SH-SY5Y (cell line): Measurements from ENCODE around the gene LONP1.

Experiments used
- GATA2 ChIP-seq: IDR thresholded peaks from 2 replicates; pipeline ENCODE4 v1.6.1; 2011; ENCODE audit warnings: mild to moderate bottlenecking, low read depth, low read length
- GATA3 ChIP-seq: IDR thresholded peaks from 2 replicates; pipeline ENCODE4 v1.6.1; 2011; ENCODE audit warnings: low read depth, mild to moderate bottlenecking, low read length, moderate library complexity

LONP1 gene

DNA sequence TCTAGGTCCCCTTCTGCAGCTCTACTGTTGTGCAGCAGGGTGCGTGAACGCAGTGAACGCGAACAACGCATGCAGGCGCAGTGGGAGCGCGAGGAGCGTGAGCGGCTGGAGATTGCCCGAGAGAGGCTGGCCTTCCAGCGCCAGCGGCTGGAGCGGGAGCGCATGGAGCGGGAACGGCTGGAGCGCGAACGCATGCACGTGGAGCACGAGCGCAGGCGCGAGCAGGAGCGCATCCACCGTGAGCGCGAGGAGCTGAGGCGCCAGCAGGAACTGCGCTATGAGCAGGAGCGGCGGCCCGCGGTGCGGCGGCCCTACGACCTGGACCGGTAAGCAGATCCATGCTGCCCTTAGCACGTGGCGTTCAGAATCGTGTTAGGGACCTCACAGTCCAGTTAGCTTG lies 58.5 kb downstream of the LONP1 start:
- TF ChIP-seq GATA2 (no peak), GATA3 (no peak)

DNA sequence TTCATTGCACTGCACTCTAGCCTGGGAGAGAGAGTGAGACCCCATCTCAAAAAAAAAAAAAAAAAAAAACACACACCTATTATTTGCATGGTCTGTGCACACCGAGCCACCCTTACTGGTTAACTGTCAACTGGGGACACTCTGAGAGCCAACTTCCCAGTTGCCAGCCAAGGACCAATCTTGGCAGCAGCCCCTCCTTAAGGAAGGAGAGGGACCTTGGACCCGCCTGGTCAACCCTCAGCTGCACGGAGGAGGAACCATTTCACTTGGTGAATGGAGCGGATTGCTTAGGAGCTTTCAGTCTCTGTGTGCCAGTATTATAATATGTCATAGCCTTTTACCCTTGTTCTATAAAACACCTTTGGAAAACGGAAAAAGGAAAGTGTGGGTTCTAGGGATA lies 64.5 kb downstream of the LONP1 start:
- TF ChIP-seq GATA3 (no peak), GATA2 (no peak)

DNA sequence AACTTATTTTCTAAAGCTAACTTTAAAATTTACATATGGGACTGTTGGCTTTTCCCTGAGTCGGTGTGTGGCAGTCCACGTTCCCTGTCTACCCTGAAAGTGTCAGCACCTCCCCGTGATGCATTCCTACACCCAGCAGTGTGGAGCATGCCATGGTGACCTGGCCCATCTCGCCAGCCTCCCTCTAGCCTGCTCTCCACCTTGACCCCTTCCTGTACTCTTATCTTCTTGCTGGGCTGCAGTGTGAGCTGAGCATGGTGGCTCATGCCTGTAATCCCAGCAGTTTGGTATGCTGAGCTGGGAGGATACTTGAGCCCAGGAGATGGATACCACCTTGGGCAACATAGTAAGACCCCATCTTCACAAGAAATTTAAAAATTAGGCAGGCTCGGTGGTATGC lies 65.0 kb downstream of the LONP1 start:
- TF ChIP-seq GATA2: no peak
- no peak for TF ChIP-seq GATA3

DNA sequence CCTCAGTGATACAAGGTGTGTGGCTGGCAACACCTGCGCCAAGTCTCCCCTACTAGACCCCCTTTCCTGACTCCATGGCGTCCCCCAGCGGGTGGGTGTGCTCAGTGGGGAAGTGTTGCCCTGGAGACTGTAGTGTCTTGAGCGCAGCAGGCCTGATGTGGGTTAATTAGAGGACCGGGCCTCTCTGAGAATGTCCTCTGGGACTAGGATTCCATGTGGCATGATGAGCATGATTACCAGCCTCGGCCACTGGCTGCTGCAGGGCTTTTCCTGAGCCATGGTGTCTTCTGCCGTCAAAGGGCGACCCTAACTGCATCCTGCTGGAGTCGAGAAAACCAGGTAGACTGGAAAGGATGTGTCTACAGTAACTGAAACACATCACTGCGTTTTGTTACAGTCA lies 67.7 kb downstream of the LONP1 start:
- TF ChIP-seq GATA2 (no peak), GATA3 (no peak)

DNA sequence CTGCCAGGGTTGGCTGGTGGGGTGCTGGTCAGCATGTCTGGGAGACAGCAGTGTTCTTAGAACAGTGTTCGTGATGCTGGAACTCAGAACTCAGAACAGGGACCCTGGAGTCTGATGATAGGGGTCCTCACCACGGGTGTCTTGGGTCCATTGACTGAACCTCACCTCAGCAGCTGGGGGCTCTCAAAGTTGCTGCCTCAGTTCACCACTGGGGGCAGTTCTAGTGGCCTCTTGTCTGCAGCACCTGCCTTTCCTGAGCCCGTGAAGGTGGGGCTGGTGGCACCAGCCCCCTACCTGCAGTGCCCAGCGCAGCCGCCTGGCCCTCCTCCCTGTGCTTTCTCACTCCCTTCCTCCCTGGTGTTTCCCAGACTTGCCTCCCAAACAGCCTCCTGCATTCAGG lies 68.6 kb downstream of the LONP1 start:
- TF ChIP-seq GATA2 (no peak), GATA3 (no peak)

DNA sequence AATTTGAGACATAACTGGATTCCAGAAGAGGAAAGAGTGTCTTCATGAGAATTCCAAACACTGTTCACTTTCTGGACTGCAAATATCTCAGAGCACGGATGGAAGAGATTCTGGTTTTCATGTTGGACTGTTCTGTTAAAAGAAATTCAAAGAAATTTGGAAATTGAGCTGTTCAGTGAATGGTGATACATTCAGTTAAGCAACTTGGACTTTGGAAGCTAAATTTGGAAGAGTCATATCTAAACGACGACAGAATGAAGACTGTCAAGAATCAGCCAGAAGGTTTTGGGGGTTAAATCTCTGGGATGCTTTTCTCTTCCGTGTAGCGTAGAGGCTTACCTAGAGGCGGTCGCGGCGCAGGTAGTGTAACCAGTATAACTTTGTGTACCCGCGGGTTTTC lies 71.5 kb downstream of the LONP1 start:
- TF ChIP-seq GATA2: no peak
- TF ChIP-seq GATA3: no peak

DNA sequence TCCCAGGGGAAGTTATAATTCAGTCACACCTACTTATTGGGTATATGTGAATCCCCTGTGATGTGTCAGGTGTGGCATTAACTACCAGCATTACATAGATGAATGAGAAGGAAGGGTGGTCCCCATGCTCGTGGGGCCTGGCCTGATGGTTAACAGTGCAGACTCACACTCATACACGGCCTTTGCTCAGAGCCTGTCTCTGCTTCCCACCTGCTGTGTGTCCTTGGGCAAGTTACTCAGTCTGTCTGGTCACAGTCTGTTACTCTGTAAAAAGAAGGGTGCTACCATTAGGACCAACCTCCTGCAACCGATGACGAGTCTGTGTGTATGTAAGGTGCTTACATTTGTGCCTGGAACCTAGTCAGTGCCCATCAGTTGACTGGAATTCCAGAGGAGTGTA lies 73.2 kb downstream of the LONP1 start:
- TF ChIP-seq GATA2 (no peak), GATA3 (no peak)

DNA sequence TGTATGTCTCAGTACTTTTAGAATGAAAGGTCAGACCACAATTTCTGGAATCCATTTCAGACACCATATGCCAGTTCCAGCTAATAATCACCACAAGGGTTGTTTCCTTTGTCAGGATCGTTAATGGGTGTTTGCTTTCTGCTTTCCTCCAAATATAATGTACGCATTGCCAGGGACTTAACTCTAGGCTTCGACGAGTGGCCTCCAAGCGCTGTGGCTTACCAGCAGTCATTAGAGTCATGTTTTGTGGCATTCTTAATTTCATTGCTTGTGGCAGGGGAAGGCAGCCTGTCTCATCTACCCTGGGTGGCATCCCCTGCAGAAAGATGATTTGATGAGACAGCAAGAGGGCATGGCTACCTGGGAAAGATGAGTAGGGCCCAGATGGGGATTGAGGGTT lies 74.5 kb downstream of the LONP1 start:
- TF ChIP-seq GATA3: no peak

DNA sequence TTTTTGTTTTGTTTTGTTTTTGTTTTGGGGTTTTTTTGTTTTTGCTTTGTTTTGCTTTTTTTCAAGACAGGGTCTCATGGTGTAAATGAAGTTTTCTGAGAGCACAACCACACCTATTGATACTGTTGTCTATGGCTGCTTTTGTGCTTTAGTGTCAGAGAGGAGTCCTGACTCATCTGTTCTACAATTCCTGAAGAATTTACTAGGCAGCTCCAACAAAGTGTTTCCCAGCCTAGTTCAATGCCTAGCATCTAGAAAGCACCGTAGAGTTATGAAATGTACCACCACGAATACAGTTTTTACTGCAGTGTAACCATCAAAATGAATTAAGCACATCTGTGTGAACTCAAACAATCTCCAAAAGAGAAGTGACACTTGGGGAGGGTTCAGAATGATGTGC lies 75.9 kb downstream of the LONP1 start:
- TF ChIP-seq GATA2 (no peak), GATA3 (no peak)

DNA sequence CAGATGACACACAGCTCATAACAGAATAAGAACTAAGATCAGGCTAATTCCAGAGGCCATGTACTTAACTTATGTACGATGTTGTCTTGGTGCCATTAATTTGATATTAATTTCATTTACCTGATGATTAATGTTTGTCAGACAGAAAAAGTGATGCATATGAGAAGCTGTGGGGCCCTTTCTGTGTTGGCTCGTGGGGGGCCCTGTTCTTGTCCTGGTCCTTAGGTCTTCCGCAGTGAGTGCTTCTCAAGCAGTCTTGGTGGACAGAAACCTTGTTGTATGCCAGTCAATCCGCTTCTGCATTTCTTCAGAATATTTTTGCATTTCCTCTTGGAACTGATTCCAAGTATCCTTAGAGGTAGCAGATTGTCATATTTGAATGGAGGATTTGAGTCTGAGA lies 76.9 kb downstream of the LONP1 start:
- TF ChIP-seq GATA3: no peak
- TF ChIP-seq GATA2: no peak

DNA sequence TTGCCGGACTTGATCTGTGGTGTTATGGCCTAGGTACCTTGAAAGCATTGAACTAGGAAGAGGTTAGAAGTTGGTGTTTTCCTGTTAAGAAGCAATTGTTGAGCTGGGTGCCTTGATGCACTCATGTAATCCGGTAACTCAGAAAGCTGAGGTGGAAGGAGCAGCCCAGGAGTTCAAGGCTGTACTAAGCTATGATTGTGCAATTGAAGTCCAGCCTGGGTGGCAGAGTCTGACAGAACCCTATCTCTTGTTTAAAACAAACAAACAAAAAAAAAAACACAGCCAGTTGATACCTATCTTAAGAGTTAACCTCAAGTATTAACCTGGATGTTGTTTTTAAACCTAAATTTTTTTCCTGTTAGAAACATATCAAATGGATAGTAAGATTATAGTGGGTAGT lies 77.7 kb downstream of the LONP1 start:
- no peak for TF ChIP-seq GATA2
